A549 (cell line): ENCODE measurements around the gene FGF8. TPM values are rescaled to one million over a fixed set of nuclear protein-coding genes. Genes with fewer than 3 reads are reported as not detected.

Experiments
- ATAC-seq, 2 experiments: fragments of 200-7000 bp in 1 of 2; fragments of >200 bp in 1 of 2; cut with Nextera tagmentation in 1 of 2; cut with Tn5 transposase in 1 of 2; 3 replicates each; pipeline versions ENCODE4 v1.8.0 to v1.9.1; 2018 to 2020; ENCODE audit warnings: mild to moderate bottlenecking in 1 of 2, moderate library complexity in 1 of 2
- CTCF ChIA-PET: fragments of 300-600 bp; sonication (Branson Sonifier 250); formaldehyde crosslinking; extraction: SDS; loops from one replicate; lab custom pipeline; 2021; ENCODE audit warnings: antibody characterized with exemption, inconsistent platforms; lab: Yijun Ruan, JAX
- POLR2A ChIA-PET: fragments of 350-600 bp; formaldehyde crosslinking; extraction: SDS; loops from one replicate; lab custom pipeline; 2021; ENCODE audit warnings: antibody characterized with exemption, inconsistent platforms; lab: Yijun Ruan, JAX
- DNase-seq, 2 experiments: peaks; one replicate each; pipeline versions ENCODE4 v3.0.0 to v3.0.0-alpha.2; 2011 to 2016; ENCODE audit warnings: low read depth in 1 of 2, low spot score in 1 of 2
- FAIRE-seq: peaks from 2 replicates; lab custom pipeline; 2011; peaks lifted over from hg19 to GRCh38; lab: Jason Lieb, UNC
- H3K27ac ChIP-seq, 2 experiments: fragments of >200 bp; sonication (Bioruptor Twin); formaldehyde crosslinking; 3 replicates each; pipeline ENCODE4 v1.5.1; 2016 to 2017
- H3K4me1 ChIP-seq: fragments of >200 bp; sonication (Bioruptor Twin); formaldehyde crosslinking; 3 replicates; pipeline ENCODE4 v1.6.1; 2016
- H3K4me2 ChIP-seq: fragments of >200 bp; sonication (Bioruptor Twin); formaldehyde crosslinking; 3 replicates; pipeline ENCODE4 v1.6.1; 2016
- H3K4me3 ChIP-seq: fragments of >200 bp; sonication (Bioruptor Twin); formaldehyde crosslinking; 3 replicates; pipeline ENCODE4 v1.5.1; 2016
- H3K9me3 ChIP-seq: fragments of >200 bp; sonication (Bioruptor Twin); formaldehyde crosslinking; 3 replicates; pipeline ENCODE4 v1.6.1; 2016
- CBX2 ChIP-seq: fragments of 200-600 bp; sonication (generic); IDR thresholded peaks from 2 replicates; pipeline ENCODE4 v1.6.1; 2016; ENCODE audit warnings: low read depth, mild to moderate bottlenecking, borderline replicate concordance
- CEBPB ChIP-seq, 2 experiments: fragments of >200 bp in 1 of 2; sonication (Bioruptor Twin) in 1 of 2; formaldehyde crosslinking in 1 of 2; IDR thresholded peaks; 2 replicates each; pipeline ENCODE4 v1.6.1; 2012 to 2016
- CHD4 ChIP-seq: fragments of 200-600 bp; sonication (generic); IDR thresholded peaks from 2 replicates; pipeline ENCODE4 v1.6.1; 2016; ENCODE audit warnings: antibody characterized with exemption, mild to moderate bottlenecking, borderline replicate concordance
- EHMT2 ChIP-seq: fragments of 200-600 bp; sonication (generic); IDR thresholded peaks from 2 replicates; pipeline ENCODE4 v1.6.1; 2016; ENCODE audit warnings: antibody characterized with exemption, low read depth, mild to moderate bottlenecking, moderate library complexity
- ELK1 ChIP-seq: fragments of 150-350 bp; IDR thresholded peaks from 2 replicates; pipeline ENCODE4 v1.6.1; 2014; ENCODE audit warnings: low read depth, mild to moderate bottlenecking, low read length
- EP300 ChIP-seq, 2 experiments: fragments of >200 bp; sonication (Bioruptor Twin); formaldehyde crosslinking; IDR thresholded peaks; 2 replicates in 1 of 2; 3 replicates in 1 of 2; pipeline ENCODE4 v1.6.1; 2016 to 2017
- ESRRA ChIP-seq: fragments of 150-350 bp; IDR thresholded peaks from 2 replicates; pipeline ENCODE4 v1.6.1; 2014; ENCODE audit warnings: mild to moderate bottlenecking, low read length, borderline replicate concordance
- FOSB ChIP-seq: fragments of 250-450 bp; sonication (Bioruptor Pico); IDR thresholded peaks from 2 replicates; pipeline ENCODE4 v1.5.0; 2020; ENCODE audit warnings: mild to moderate bottlenecking, moderate library complexity
- FOSL2 ChIP-seq, 2 experiments: fragments of 450-650 bp in 1 of 2; fragments of >200 bp in 1 of 2; sonication (Bioruptor Twin) in 1 of 2; formaldehyde crosslinking; IDR thresholded peaks; 2 replicates each; pipeline versions ENCODE4 v1.5.0 to v1.6.1; 2016 to 2020; ENCODE audit warnings: mild to moderate bottlenecking in 1 of 2, moderate library complexity in 1 of 2
- FOXS1 ChIP-seq: fragments of 250-450 bp; sonication (Bioruptor Pico); IDR thresholded peaks from 2 replicates; pipeline ENCODE4 v1.5.0; 2020; ENCODE audit warnings: mild to moderate bottlenecking, moderate library complexity
- GATA3 ChIP-seq: IDR thresholded peaks from 2 replicates; pipeline ENCODE4 v1.6.1; 2012; ENCODE audit warnings: borderline replicate concordance
- HES2 ChIP-seq: fragments of >200 bp; sonication (Bioruptor Twin); formaldehyde crosslinking; IDR thresholded peaks from 2 replicates; pipeline ENCODE4 v1.6.1; 2016
- HOXA7 ChIP-seq: fragments of 250-450 bp; sonication (Bioruptor Pico); IDR thresholded peaks from 2 replicates; pipeline ENCODE4 v1.5.0; 2020; ENCODE audit warnings: mild to moderate bottlenecking, moderate library complexity
- HOXB5 ChIP-seq: fragments of 250-450 bp; sonication (Bioruptor Pico); IDR thresholded peaks from 2 replicates; pipeline ENCODE4 v1.5.0; 2020; ENCODE audit warnings: mild to moderate bottlenecking, moderate library complexity
- MAFK ChIP-seq: fragments of 450-650 bp; IDR thresholded peaks from 2 replicates; pipeline ENCODE4 v1.6.1; 2014; ENCODE audit not compliant: partially characterized antibody
- MAZ ChIP-seq: fragments of 150-350 bp; IDR thresholded peaks from 2 replicates; pipeline ENCODE4 v1.6.1; 2014; ENCODE audit warnings: antibody characterized with exemption, low read depth, low read length, borderline replicate concordance
- NR3C1 ChIP-seq: fragments of >200 bp; sonication (Bioruptor Twin); formaldehyde crosslinking; IDR thresholded peaks from 3 replicates; pipeline ENCODE4 v1.6.1; 2017
- PBX3 ChIP-seq: IDR thresholded peaks from 2 replicates; pipeline ENCODE4 v1.6.1; 2012
- PHF8 ChIP-seq: fragments of 200-600 bp; sonication (generic); IDR thresholded peaks from 2 replicates; pipeline ENCODE4 v1.6.1; 2016; ENCODE audit warnings: low read depth, mild to moderate bottlenecking, antibody characterized with exemption, moderate library complexity, borderline replicate concordance
- RAD21 ChIP-seq, 2 experiments: fragments of >200 bp in 1 of 2; sonication (Bioruptor Twin) in 1 of 2; formaldehyde crosslinking in 1 of 2; IDR thresholded peaks in 1 of 2; conservative IDR thresholded peaks in 1 of 2; 2 replicates in 1 of 2; 3 replicates in 1 of 2; pipeline ENCODE4 v1.6.1; 2012 to 2018; ENCODE audit warnings: inconsistent platforms in 1 of 2
- RARB ChIP-seq: fragments of 250-450 bp; sonication (Bioruptor Pico); IDR thresholded peaks from 2 replicates; pipeline ENCODE4 v1.8.0; 2021; ENCODE audit warnings: mild to moderate bottlenecking, moderate library complexity
- RCOR1 ChIP-seq: fragments of 150-350 bp; IDR thresholded peaks from 2 replicates; pipeline ENCODE4 v1.6.1; 2014; ENCODE audit warnings: antibody characterized with exemption, low read length, low read depth
- RFX5 ChIP-seq: fragments of 450-650 bp; IDR thresholded peaks from 2 replicates; pipeline ENCODE4 v1.7.1; 2014; ENCODE audit warnings: antibody characterized with exemption, mild to moderate bottlenecking, moderate library complexity
- RNF2 ChIP-seq: fragments of 200-600 bp; sonication (generic); IDR thresholded peaks from 2 replicates; pipeline ENCODE4 v1.6.1; 2016; ENCODE audit warnings: low read depth, mild to moderate bottlenecking, antibody characterized with exemption, moderate library complexity, borderline replicate concordance
- SREBF2 ChIP-seq: fragments of 450-650 bp; IDR thresholded peaks from 2 replicates; pipeline ENCODE4 v1.6.1; 2014; ENCODE audit warnings: mild to moderate bottlenecking, moderate library complexity
- TP53 ChIP-seq: fragments of 250-450 bp; sonication (Bioruptor Pico); IDR thresholded peaks from 2 replicates; pipeline ENCODE4 v1.5.0; 2021; ENCODE audit warnings: mild to moderate bottlenecking, moderate library complexity
- ZC3H11A ChIP-seq: fragments of 450-650 bp; IDR thresholded peaks from 2 replicates; pipeline ENCODE4 v1.6.1; 2014; ENCODE audit warnings: antibody characterized with exemption, mild to moderate bottlenecking
- ZNF302 ChIP-seq: fragments of 250-450 bp; sonication (Bioruptor Pico); IDR thresholded peaks from 2 replicates; pipeline ENCODE4 v1.9.0; 2021; ENCODE audit warnings: inconsistent platforms, mild to moderate bottlenecking, moderate library complexity
- ZSCAN20 ChIP-seq: fragments of 250-450 bp; sonication (Bioruptor Pico); IDR thresholded peaks from 2 replicates; pipeline ENCODE4 v1.8.0; 2022; ENCODE audit warnings: mild to moderate bottlenecking, moderate library complexity
- WGBS: methylation state at CpG from one replicate; pipeline ENCODE4 v1.1.6; 2017; ENCODE audit errors: missing lambda C conversion rate; 5-methylcytosine and 5-hydroxymethylcytosine counted together
- polyA plus RNA-seq, 4 experiments: library from polyadenylated mRNA; depleted of rRNA in 3 of 4; stranded (reverse); fragments of >200 nt; fragmentation: RNase III in 1 of 4; extraction: RNeasy Plus Mini Kit Qiagen cat#74134 plus additional on column Dnase treatment in 1 of 4; gene quantifications; 2 replicates in 3 of 4; 3 replicates in 1 of 4; pipeline ENCODE4 v1.2.3, GENCODE V29; 2011 to 2017
- TF ChIP-seq, protein P1 (sequence below): fragments of 450-650 bp; IDR thresholded peaks from 2 replicates; pipeline ENCODE4 v1.6.1; 2014; ENCODE audit warnings: antibody characterized with exemption
- TF ChIP-seq, protein P2 (sequence below): IDR thresholded peaks from 2 replicates; pipeline ENCODE4 v1.6.1; 2012

FGF8 gene
- polyA plus RNA-seq, 2 of the 4 experiments (the other 2 are of a cell fraction): 0.12 TPM; not detected in 1

- Histone ChIP-seq H3K27ac (no peak overlapping the region), H3K4me3 (no peak overlapping the region), H3K4me2 (no peak overlapping the region), H3K9me3 (no peaks in the 10 kb centered on the region)
- POLR2A ChIA-PET: no interaction called here
- FAIRE-seq (no peak), DNase-seq (no peak), ATAC-seq (0 out of 6 replicates have a peak, but pooled peaks of 1 of the 2 experiments have one; percentile 20)
- whole genome bisulfite sequencing: 61% methylated on average over 8 of the region's 8 CpGs
- TF ChIP-seq MAZ (no peak), CHD4 (no peak), MAFK (no peak), GATA3 (no peak), ZC3H11A (no peak), RCOR1 (no peak), PHF8 (no peak), SREBF2 (no peak), TP53 (CRISPR knock-in tag) (no peak), FOXS1 (no peak), RFX5 (no peak), CEBPB (IDR thresholded peaks at IDR 0.05) (no peak), FOSB (CRISPR knock-in tag) (no peak), ZNF302 (no peak), HOXA7 (CRISPR knock-in tag) (no peak), HOXB5 (CRISPR knock-in tag) (no peak)
- TF ChIP-seq, protein P1, sequence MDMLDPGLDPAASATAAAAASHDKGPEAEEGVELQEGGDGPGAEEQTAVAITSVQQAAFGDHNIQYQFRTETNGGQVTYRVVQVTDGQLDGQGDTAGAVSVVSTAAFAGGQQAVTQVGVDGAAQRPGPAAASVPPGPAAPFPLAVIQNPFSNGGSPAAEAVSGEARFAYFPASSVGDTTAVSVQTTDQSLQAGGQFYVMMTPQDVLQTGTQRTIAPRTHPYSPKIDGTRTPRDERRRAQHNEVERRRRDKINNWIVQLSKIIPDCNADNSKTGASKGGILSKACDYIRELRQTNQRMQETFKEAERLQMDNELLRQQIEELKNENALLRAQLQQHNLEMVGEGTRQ: no peak
- TF ChIP-seq, all 56 proteins: peak for 0
- CTCF ChIA-PET: interaction anchor here (0.8 kb wide), 1 partner anchor 56 kb away, joined by 3 read pairs; no protein-coding TSS in a partner anchor
- no peaks in the 10 kb centered on the region for H3K4me1 ChIP-seq
Measured at GRCh38 chr10:101725296-101726114, 50.4 kb downstream of the FGF8 start.

DNA sequence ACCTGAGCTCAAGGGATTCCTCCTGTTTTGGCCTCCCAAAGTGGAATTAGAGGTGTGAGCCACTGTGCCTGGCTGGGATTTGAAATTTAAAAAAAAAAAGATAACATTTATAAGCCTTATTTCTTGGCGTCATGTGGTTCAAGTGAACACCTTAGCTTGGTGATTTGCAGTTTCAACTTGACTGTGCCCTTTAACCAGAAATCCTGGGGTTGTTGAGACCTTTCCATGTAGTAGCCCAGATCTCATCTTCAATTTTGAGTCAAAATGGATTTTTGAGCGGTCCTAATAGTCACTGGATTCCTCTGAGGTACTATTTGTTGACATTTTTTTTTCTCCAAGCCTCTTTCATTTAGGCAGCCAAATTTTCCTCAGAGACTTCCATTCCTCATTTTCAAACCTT, 51.5 kb downstream of the FGF8 start:
- H3K27ac ChIP-seq: no peak overlapping the region
- TF ChIP-seq FOSL2 (IDR thresholded peaks at IDR 0.05): no peak
- TF ChIP-seq FOSL2 (CRISPR knock-in tag; IDR thresholded peaks at IDR 0.05): no peak
- TF ChIP-seq ESRRA: no peak
- no peak for TF ChIP-seq MAZ
- TF ChIP-seq, all 56 proteins: peak for 0

GRCh38 chr10:101723176-101723575, 52.7 kb downstream of the FGF8 start:
- CTCF ChIA-PET: no interaction called here
- H3K4me2 ChIP-seq: no peak overlapping the region
- POLR2A ChIA-PET: no interaction called here
- ATAC-seq: no peak
- TF ChIP-seq ZNF302 (no peak), EP300 (IDR thresholded peaks at IDR 0.05) (no peak), RNF2 (no peak), ELK1 (no peak), TP53 (CRISPR knock-in tag) (no peak), FOSB (CRISPR knock-in tag) (no peak), PBX3 (no peak), ESRRA (no peak), ZSCAN20 (CRISPR knock-in tag) (no peak), SREBF2 (no peak), RARB (no peak), RAD21 (conservative IDR thresholded peaks at IDR 0.05 in 1 of 2, IDR thresholded peaks at IDR 0.05 in 1 of 2) (no peak), HES2 (no peak), CBX2 (no peak), NR3C1 (no peak), EHMT2 (no peak)
- TF ChIP-seq, protein P2, sequence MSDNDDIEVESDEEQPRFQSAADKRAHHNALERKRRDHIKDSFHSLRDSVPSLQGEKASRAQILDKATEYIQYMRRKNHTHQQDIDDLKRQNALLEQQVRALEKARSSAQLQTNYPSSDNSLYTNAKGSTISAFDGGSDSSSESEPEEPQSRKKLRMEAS: no peak
- no peak for FAIRE-seq
- H3K27ac ChIP-seq: no peak overlapping the region
- WGBS: 86% methylated on average over 3 of the region's 3 CpGs
- no peak for DNase-seq
- no peak overlapping the region for H3K4me3 ChIP-seq
- no peaks in the 10 kb centered on the region for H3K9me3 ChIP-seq
- H3K4me1 ChIP-seq: no peaks in the 10 kb centered on the region

More for the DNA sequence above, 51.5 kb downstream of the FGF8 start:
- Histone ChIP-seq H3K4me3 (no peak overlapping the region), H3K9me3 (no peaks in the 10 kb centered on the region), H3K4me1 (no peaks in the 10 kb centered on the region), H3K4me2 (no peak overlapping the region)
- no peak for ATAC-seq
- no peak for DNase-seq
- ChIA-PET CTCF (interaction anchor here (0.6 to 0.9 kb wide), 3 partner anchors 34 to 423 kb away, joined by 3 read pairs; no protein-coding TSS in a partner anchor), POLR2A (interaction anchor here (0.7 kb wide), 1 partner anchor 41 kb away, joined by 4 read pairs; no protein-coding TSS in a partner anchor)
- FAIRE-seq: no peak
- 84% methylated on average over 2 of the region's 2 CpGs for WGBS
